DND-41 (cell line): ENCODE measurements around the gene PTPRK.

Source experiments
- ATAC-seq: fragments of 200-7000 bp; cut with Tn5 transposase; 3 replicates; pipeline ENCODE4 v1.9.1; 2021; ENCODE audit warnings: low read depth; ENCODE audit not compliant: insufficient read depth
- DNase-seq: peaks from one replicate; pipeline ENCODE4 v3.0.0-alpha.2; 2020
- H2AFZ ChIP-seq: 2 replicates; pipeline ENCODE4 v1.6.0; 2012; ENCODE audit warnings: low read depth, low read length
- H3K27ac ChIP-seq: 2 replicates; pipeline ENCODE4 v1.5.1; 2012; ENCODE audit warnings: low read length, inconsistent platforms
- H3K27me3 ChIP-seq: fragments of 200-600 bp; sonication (generic); 2 replicates; pipeline ENCODE4 v1.6.0; 2012; ENCODE audit warnings: low read length, mild to moderate bottlenecking, inconsistent platforms; ENCODE audit not compliant: insufficient read depth, poor library complexity
- H3K36me3 ChIP-seq: 2 replicates; pipeline ENCODE4 v1.5.1; 2012; ENCODE audit warnings: low read length, inconsistent platforms; ENCODE audit not compliant: insufficient read depth
- H3K4me1 ChIP-seq: 2 replicates; pipeline ENCODE4 v1.5.1; 2012; ENCODE audit warnings: mild to moderate bottlenecking, low read length; ENCODE audit not compliant: insufficient read depth
- H3K4me2 ChIP-seq: 2 replicates; pipeline ENCODE4 v1.6.0; 2012; ENCODE audit warnings: mild to moderate bottlenecking, moderate library complexity, low read length, inconsistent platforms; ENCODE audit not compliant: insufficient read depth
- H3K4me3 ChIP-seq, 2 experiments: fragments of 200-600 bp in 1 of 2; shearing (Covaris generic) in 1 of 2; 2 replicates each; pipeline ENCODE4 v1.5.1; 2012 to 2016; ENCODE audit warnings: inconsistent platforms in 2 of 2, low read length in 2 of 2, mild to moderate bottlenecking in 2 of 2, low read depth in 1 of 2, moderate library complexity in 1 of 2
- H3K79me2 ChIP-seq: 2 replicates; pipeline ENCODE4 v1.6.0; 2012; ENCODE audit warnings: low read length, inconsistent platforms; ENCODE audit not compliant: insufficient read depth
- H3K9ac ChIP-seq: 2 replicates; pipeline ENCODE4 v1.6.0; 2012; ENCODE audit warnings: low read depth, mild to moderate bottlenecking, inconsistent platforms, low read length, moderate library complexity
- H3K9me3 ChIP-seq: 2 replicates; pipeline ENCODE4 v1.5.1; 2012; ENCODE audit warnings: low read length, moderate library complexity, mild to moderate bottlenecking, inconsistent platforms; ENCODE audit not compliant: insufficient read depth, severe bottlenecking
- H4K20me1 ChIP-seq: 2 replicates; pipeline ENCODE4 v1.6.0; 2012; ENCODE audit warnings: low read length; ENCODE audit not compliant: insufficient read depth
- CTCF ChIP-seq: IDR thresholded peaks from 2 replicates; pipeline ENCODE4 v1.5.1; 2012; ENCODE audit warnings: borderline replicate concordance, low read length, moderate library complexity, mild to moderate bottlenecking; ENCODE audit not compliant: poor library complexity, severe bottlenecking; ENCODE audit errors: extremely low read depth
- EZH2 ChIP-seq: IDR thresholded peaks from 3 replicates; pipeline ENCODE4 v1.6.1; 2012; ENCODE audit warnings: borderline replicate concordance, low read depth, mild to moderate bottlenecking, moderate library complexity, low read length, inconsistent platforms; ENCODE audit not compliant: severe bottlenecking

The PTPRK gene

DNA sequence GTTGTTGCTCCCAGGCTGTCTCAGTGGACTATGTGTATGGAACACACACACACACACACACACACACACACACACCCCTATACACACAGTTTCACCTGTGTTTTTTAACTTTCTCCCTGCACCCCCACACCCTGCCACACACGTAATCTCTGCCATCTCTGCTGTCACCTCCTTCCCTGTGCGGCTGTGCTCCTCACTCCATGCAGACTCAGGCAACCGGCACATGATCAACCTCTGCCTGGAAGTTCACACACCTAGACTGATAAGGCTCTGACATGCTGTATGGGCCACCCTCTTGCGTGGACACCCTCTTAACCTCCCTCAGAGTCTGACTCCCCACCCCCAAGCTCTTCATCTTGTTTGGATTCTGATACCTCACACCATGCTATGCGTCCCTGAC lies 467.3 kb downstream of the PTPRK start:
- no peak overlapping the region for H2AFZ ChIP-seq
- H3K4me2 ChIP-seq, result no peak overlapping the region
- ATAC-seq (no peak), DNase-seq (no peak)
- no peaks in the 10 kb centered on the region for H3K27me3 ChIP-seq
- no peak overlapping the region for H3K9ac ChIP-seq
- H3K4me3 ChIP-seq, result no peak overlapping the region
- H3K27ac ChIP-seq, result no peak overlapping the region
- H3K79me2 ChIP-seq, result no peaks in the 10 kb centered on the region
- TF ChIP-seq CTCF (no peak), EZH2 (no peak)
- H4K20me1 ChIP-seq, result no peaks in the 10 kb centered on the region
- H3K4me1 ChIP-seq, result no peaks in the 10 kb centered on the region
- H3K9me3 ChIP-seq, result no peaks in the 10 kb centered on the region
- H3K36me3 ChIP-seq, result no peaks in the 10 kb centered on the region

DNA sequence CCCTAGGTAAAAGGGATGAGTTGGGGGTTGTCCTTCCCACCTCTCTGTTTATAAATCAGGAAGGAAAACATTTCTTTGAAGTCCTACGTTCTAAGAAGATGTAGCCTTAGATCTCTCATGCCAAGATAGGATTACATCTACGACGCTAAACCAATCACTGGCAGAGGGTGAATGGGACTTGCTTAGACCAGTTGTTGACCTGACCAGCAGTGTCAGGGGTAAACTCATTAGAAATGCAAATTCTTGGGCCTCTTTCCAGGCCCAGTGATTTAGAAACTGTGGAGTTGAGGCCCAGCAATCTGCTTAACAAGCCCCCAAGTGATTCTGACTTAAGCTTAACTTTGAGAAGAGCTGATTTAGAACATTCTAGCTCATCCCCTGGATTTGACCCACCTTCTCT lies 472.4 kb downstream of the PTPRK start:
- Histone ChIP-seq H3K4me3 (no peak overlapping the region), H2AFZ (no peak overlapping the region), H3K27me3 (no peaks in the 10 kb centered on the region), H3K4me2 (no peak overlapping the region), H3K27ac (no peak overlapping the region), H4K20me1 (no peaks in the 10 kb centered on the region), H3K9me3 (no peaks in the 10 kb centered on the region), H3K4me1 (no peaks in the 10 kb centered on the region), H3K9ac (no peak overlapping the region), H3K79me2 (no peaks in the 10 kb centered on the region), H3K36me3 (no peaks in the 10 kb centered on the region)
- TF ChIP-seq CTCF (no peak), EZH2 (no peak)
- DNase-seq (no peak), ATAC-seq (no peak)

GRCh38 chr6:128046033-128046432 lies 474.4 kb downstream of the PTPRK start:
- Histone ChIP-seq H3K36me3 (no peaks in the 10 kb centered on the region), H2AFZ (no peak overlapping the region), H3K27ac (no peak overlapping the region), H3K79me2 (no peaks in the 10 kb centered on the region), H4K20me1 (no peaks in the 10 kb centered on the region), H3K4me1 (no peaks in the 10 kb centered on the region), H3K9me3 (no peaks in the 10 kb centered on the region), H3K27me3 (no peaks in the 10 kb centered on the region), H3K9ac (no peak overlapping the region), H3K4me3 (no peak overlapping the region), H3K4me2 (no peak overlapping the region)
- TF ChIP-seq CTCF (no peak), EZH2 (no peak)
- no peak for ATAC-seq
- no peak for DNase-seq

DNA sequence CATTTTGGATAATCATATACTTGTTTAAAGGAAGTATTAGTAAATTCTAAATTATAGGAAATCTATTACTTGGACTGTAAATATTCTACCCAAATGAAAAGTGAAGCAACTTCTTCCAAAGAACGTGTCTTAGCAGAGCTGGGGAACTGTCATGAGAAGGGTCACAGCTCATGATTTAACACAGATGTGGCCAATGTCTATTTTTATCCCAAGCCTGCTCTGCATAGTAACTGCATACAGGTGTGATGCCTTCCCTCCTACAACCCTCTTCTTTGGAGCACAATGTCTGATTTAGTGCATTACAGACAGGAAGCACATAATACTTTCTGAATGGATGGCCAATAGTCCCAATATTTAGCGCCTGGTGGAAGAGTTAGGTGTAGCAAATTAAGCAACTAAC lies 480.9 kb downstream of the PTPRK start:
- Histone ChIP-seq H3K9me3 (no peaks in the 10 kb centered on the region), H2AFZ (no peak overlapping the region), H3K27ac (no peak overlapping the region), H3K79me2 (no peaks in the 10 kb centered on the region), H4K20me1 (no peaks in the 10 kb centered on the region), H3K4me3 (no peak overlapping the region), H3K27me3 (no peaks in the 10 kb centered on the region), H3K4me1 (no peaks in the 10 kb centered on the region), H3K9ac (no peak overlapping the region), H3K4me2 (no peak overlapping the region), H3K36me3 (no peaks in the 10 kb centered on the region)
- no peak for DNase-seq
- TF ChIP-seq EZH2 (no peak), CTCF (no peak)
- ATAC-seq, result no peak
